GM19468 (cell line): ENCODE results near the gene STX7.

Source experiments
- ATAC-seq: cut with Tn5 transposase; IDR thresholded peaks from one replicate; pipeline ENCODE4 v1.9.1; 2021; ENCODE audit warnings: mild to moderate bottlenecking, moderate library complexity, moderate number of reproducible peaks; ENCODE audit not compliant: unreplicated experiment; ENCODE audit errors: extremely low read depth

Gene STX7

DNA sequence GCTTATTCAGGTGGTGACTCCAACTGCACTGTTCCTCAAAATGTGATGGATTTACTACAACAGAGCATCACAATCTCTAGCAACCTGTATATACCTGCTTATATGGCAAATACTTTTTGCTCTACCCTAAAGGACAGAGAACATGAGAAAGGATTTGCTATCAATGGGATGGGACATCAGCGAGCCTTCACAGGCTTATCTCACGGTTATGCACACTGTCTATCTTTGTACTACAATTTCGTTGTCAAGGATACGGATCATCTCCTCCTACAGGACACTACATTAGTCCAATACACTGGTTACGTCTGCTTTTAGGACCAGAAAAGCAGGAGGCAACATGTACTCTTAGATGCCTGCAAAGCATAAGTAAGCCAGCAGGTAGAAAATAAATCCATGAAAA, 34.2 kb downstream of the STX7 start:
- no peak for ATAC-seq

DNA sequence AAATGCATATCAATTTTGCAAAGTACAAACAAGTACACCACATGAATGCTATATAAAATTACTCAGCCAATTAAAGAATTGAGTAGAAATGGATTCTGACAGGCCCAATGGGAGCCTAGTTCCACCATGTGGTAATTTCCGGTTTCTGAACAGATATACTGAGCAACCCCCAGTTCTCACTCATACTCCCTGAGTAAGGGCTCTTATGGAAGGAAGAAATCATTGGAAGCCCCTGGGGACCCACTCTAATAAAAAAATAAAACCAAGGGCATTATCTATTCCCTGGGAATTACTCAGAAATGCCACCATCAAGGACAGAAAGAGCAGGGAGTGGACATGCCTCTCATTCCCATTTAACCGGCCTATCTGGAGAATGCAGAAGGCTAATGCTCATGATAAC, 34.6 kb downstream of the STX7 start:
- no peak for ATAC-seq

DNA sequence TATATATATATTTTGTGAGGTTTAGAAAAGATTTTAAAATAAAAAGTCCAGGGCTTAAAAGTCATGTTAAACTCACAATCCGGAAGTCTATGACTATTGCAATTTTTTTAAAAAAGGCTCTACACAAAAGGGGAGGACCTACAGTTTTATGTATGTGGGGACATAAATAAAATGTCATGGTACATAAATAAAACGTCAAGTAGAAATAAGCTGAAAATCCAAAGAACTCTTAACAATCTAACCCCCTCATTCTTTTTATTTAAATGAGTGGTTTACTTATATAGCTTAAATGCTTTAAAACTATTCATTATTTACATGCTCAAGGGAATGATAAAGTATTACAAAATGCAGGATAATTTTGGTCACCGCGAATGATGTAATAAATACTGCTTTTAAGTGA, 36.2 kb downstream of the STX7 start:
- ATAC-seq = no peak

DNA sequence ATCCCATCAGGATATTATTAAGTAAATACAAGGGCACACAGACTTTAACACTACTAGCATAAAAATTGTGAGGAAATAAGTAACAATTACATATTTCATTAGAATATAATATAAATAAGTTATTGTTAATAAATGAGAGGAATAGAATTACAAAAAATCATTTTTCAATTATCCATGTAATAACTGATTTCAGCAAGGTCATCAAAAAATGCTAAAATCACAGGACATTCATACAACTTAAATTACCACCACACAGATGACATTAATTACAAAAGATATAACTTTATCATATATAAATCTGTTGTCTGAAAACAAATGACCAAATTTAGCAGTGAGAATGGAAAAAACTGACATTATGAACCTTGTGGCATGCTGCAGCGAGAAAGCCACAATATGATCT, 37.0 kb downstream of the STX7 start:
- no peak for ATAC-seq

DNA sequence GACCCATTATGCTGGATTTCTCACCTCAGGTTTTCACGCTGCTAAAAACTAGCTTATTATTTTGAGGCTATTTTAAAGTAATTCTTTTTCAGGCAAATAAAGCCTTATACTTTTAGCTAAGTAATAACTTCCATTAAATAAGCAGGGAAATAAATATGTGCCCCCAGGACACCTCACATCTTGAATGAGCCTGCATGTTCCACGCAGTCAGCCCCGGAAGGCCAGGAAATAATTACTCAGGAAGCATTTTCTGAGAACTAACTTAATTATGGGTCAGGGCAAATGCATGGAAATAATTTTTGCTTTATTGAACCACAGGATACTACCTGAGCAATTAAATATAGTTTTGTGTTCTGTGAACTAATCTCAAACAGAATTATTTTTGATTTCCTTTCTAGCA, 41.1 kb downstream of the STX7 start:
- ATAC-seq = no peak

DNA sequence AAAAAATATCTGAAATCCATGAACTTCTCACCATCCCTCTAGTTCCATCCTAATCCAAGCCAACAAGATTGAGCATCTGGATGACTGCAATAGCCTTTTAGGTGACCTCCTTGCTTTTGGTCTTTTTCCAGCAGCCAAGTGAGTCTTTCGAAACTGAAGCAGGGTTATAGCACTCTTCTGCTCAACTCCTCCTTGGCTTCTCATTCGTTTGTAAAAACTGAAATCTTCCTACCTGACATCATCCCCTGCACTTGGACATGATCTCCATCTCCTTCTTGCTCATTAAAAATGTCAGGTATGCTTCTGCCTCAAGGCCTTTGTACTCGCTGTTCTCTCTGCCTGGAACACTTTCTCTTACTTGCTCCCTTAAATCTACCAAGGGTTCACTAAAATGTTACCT, 46.0 kb downstream of the STX7 start:
- ATAC-seq = no peak

DNA sequence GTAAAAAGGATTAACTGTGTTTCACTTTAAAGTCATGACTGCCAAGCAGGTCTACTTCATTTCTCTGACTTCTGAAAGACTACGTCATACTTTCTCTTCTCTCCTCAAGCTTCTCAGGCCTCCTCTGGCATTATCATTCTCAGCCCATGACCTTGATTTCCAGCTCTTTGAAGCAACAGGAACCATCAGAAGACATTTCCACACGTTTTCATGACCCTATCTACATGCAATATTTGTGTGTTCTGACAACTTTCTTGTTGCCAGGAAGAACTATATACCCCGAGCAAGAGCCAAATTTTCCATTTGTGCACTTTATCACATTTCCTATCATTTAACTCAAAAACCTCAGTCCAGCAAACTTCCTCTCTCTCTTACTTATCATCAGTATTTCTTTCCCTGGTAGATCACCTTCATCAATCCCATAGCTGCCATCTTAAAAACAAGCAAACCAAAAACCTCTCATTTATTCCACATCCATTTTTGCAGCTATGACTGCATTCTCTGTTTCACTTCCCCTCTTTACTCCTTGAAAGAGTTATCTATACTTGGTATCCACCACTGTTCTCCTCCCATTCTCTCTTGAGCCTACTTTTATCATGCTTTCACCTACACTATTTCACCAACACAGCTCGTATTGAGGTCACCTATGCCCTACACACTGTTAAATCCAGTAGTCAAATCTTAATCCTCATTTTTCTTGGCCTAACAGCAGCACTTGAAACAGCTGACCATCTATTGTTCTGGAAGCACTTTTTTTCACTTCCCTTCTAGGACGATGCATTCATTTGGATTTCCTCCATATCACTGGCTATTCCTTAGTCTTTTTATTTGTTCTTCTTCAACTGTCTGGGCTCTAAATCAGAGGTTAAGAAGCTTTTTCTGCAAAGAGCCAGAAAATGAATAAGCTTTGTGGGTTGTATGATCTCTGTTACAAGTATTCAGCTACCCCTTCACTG, 47.1 kb downstream of the STX7 start:
- ATAC-seq = peak; percentile 80

DNA sequence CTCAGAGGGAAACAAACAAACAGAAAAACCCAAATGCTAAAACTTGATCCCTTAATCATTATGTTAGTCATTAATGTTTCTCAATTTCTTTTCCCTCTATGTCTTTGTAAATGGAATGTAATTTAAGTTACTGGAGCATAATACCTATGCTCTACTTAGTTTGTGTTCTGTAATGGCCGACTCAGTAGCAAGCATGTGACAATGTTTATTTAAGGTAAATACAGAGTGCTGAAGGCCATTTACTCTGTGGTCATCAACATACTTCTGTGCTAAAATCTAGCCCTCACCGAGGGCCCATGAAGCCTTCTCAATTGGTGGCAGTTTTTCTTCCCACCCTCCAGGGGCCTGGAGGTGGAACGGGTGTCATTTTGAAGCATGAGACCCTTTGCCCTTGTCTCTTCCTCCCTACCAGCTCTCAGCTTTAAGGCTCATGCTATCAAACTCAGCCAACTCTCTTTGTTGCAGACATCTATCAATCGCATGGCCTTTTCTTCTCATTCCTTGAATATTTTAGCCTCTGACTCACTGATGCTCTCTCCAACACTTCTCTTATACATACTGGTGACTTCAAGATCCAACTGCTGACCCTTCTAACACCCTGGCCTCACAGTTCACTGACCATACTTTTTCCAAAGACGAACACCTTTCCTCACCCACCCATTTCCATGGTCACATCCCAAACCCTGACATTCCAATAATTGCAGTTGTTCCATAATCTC, 48.2 kb downstream of the STX7 start:
- no peak for ATAC-seq

DNA sequence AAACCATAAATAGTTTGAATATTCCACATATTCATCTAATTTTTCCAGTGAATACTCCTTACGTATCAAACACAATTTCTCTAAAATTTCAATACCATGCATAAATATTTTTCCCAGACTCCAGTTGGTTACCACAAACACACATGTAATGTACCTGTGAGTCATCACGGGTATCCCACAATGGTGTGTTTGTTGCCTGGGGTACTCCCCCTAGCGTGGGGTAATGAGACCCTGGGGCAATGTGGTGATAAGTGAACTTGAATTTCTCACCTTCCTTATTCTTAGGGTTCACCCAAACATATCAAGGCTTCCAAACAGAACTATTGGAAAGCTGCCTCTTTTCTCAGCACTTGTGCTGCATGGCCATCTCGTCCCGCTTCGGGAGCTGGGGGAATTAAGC, 51.0 kb downstream of the STX7 start:
- ATAC-seq = no peak

DNA sequence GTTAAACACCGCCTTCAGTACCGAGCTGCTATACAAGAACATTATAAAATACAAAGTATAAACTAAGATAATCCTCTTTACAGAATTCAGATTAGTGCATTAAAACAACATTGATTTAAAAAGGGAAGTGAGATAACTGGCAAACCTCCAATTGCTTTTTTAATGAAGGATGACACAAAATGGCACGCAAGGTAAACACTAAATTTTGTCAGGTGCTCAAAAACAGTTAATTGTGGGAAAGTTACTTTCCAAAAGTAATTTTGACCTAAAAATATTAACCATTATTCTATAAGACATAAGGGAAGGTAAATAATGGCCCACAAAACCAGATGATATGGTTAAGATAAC, 53.3 kb downstream of the STX7 start:
- no peak for ATAC-seq

DNA sequence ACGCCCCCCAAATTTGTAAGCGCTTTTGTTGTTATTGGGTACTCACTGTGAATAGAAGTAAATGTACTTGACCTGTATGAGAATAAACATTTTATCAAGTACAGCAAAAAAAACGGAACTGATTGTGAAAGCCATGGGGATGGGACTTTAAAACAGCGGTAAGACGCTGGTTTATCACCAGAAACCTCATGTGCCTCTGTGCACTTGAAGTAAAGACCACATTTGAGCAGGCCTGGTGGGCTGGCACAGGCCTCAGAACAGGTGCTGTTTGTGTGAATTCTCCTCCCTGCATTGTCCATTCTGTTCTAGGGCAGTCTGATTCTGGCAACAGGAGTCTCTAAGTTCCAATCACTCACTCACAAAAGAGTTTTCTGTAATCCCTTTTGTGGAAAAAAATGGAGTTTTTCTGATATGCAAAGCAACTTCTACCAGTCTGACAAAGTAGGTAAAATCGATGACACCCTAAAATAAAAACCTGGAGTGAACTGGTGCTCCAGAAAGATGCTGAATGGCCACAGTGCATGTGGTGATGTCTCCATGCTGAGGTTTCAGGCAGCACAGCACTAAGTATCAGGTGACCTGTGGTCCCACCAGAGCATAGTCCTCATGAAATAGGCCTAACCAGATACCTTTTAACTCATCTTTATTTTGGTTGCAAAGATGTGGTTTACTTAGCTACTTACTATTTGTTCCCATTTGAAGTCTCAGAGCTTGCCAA, 53.9 kb downstream of the STX7 start:
- ATAC-seq = no peak

DNA sequence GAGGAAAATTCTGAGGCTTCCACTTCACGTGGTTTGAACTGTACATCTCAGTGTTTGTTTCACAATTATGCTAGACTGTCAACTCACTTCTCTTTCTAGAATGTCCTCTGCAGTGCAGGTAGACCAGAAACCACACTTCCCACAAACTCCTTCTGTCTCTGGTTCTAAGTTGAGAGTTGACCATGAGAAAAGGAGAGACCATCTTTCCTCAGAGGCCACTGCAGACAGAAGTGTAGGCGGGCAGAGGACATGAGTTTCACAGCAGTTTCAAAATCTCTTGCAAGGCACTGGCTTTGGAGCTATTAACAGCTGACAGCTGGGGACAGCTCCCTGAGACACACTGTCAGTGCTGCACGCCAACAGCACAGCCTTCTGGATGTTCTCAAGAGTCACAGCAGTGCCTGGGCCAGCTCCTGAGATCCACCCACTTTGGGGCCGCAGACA, 56.2 kb downstream of the STX7 start:
- ATAC-seq = peak; percentile 63

DNA sequence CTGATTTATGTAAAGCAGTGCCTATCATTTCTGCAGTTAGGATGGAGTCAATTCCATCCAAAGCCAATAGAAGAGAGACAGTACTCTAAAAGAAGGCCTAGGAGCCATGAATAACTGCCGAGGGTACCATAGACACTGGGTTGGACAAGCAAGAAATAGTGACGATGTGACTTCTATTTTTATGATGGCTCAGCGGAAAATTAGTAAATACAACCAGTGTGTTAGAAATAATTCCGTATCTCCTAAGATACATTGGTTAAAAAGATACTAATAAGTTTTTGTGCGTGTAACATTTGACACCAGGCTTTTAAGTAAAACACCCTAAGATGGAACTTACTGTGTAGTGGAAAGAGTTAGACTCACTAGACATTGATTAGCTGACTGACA, 66.1 kb downstream of the STX7 start:
- ATAC-seq = no peak

DNA sequence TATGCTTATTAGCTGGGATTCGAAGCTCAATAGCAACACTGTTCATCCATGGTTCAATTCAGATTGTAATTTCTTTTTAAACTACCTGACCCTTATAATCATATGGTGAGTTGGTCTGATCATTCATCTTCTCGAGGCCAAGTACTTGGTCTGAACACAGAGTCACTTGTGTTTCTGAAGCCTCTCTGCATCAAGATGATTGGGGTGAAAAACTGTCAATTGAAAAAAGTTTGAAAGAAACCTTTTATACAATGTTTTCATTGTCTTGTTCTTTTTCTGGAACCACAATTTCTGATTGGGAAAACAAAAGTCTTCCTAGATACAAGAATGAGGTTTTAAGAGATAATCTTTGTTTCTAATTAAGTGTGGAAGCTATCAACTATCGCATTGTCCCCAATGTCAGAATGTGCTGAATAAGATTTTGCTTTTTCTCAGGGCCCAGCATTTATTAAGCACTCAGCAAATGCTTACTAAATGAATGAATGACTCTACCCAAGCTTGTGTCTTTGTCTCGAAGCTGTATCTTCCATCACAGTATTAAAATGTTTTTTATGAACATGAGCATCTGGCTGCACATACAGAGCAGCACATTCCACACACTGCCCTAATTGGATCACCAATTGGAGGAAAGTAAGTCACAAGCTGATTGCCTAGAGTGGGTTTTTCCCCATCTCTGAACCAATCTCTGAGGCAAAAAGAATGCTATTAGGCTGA, 66.6 kb downstream of the STX7 start:
- no peak for ATAC-seq

DNA sequence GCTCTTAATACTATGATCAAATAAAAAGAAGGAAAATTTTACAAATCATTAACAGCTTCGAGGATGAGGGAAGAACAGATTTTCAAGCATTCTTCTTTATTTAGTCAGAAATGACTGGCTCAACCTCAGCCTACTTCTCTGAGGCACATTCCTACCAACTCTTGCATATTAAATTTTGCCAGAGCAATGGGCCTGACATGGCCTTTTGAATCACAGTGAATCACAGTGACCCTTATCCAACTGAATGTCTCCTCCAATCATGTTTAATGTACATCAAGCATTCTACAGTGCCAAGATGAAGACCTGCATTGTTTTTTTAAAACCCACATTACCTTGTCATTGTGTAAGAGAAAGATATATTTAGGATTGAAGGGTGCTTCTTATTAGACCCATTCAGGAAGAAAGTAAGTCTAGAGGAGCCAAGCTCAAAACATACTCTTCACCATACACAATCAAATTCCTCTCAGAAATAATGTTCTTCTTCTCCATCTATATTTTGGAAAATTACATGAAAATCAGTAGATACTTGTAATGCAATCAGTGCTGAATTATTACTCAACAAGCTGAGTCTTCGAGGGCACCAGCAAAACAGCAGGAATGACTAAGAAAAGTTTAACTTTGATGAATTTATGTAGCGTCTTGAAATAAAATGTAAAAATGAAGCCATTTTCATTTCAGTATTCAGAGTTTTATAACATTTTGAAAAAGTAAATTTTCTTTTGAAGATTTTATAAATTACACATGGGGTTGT, 67.5 kb downstream of the STX7 start:
- no peak for ATAC-seq

DNA sequence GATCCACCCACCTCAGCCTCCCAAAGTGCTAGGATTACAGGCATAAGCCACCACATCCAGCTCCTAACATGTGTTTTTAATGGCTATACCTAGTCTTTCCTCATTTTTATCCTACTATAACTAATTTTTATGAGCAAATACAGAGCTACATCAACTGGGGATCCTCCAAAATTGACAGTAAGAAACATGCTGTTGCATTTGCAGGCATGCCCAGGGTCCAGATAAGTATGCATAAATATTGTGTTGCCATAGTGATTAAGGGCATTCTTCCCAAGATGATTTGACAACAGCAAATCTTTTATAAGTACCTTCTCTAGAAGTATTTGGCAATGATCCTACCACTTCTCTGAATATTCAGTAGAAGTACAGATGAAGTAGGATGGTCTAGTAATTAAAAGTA, 69.7 kb downstream of the STX7 start:
- ATAC-seq = no peak

DNA sequence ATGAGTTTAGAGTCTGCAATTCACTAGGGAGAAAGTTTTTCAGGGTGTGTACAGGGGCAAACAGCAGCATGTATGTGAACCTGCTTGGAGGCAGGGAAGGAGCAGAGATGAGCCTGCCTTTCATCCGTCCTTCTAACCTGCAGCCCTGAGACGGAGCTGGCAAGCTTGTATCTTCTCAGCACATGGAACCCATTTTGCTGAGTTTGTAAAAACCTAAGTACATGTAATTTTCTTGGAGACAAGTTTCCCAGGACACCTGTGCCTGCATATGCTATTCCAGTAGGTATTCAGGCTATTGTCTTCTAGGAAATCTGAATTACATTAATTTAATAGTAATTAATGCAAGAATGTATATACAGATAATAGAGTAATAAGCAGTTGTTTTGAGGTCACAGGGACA, 82.8 kb downstream of the STX7 start:
- no peak for ATAC-seq

DNA sequence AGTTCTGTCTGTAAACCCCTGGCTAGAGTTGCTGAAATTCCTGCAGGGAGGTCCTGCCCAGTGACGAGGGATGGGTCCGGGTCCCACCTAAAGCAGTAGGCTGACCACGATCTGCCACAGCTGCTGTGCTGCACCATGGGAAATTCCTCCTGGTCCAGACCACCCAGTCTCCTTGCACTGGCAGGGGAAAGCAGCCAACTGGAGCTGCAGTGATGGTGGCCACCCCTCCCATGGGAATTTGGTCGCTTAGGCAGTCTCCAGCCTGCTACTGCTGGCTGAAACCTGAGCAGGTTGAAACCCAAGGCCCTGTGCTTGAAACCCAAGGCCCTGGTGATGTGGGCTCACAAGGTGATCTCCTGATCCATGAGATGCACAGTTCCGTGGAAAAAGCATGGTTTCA, 87.7 kb downstream of the STX7 start:
- ATAC-seq = no peak

DNA sequence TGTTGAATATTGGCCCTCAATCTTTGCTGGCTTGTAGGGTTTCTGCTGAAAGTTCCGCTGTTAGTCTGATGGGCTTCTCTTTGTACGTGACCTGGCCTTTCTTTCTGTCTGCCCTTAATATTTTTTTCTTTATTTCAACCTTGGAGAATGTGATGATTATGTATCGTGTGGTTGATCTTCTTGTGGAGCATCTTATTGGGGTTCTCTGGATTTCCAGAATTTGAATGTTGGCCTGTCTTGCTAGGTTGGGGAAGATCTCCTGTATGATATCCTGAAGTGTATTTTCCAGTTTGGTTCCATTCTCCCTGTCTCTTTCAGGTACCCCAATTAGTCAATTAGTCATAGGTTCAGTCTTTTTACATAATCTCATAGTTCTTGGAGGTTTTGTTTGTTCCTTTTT, 89.1 kb downstream of the STX7 start:
- ATAC-seq = no peak
